K562 (cell line): ENCODE data around the gene PDZK1IP1. TPM values are rescaled to one million over a fixed set of nuclear protein-coding genes. Genes with fewer than 3 reads are reported as not detected.

Source experiments
- ATF3 ChIP-seq, 2 experiments: fragments of 450-650 bp in 1 of 2; sonication (generic) in 1 of 2; formaldehyde crosslinking in 1 of 2; IDR thresholded peaks in 1 of 2; conservative IDR thresholded peaks in 1 of 2; 2 replicates each; pipeline versions ENCODE4 v1.6.1 to v1.8.1; 2016 to 2023; ENCODE audit warnings: mild to moderate bottlenecking in 2 of 2, moderate library complexity in 2 of 2, inconsistent platforms in 1 of 2, missing genetic modification reagents in 1 of 2
- ATF7 ChIP-seq: fragments of 450-650 bp; IDR thresholded peaks from 2 replicates; pipeline ENCODE4 v1.7.1; 2014; ENCODE audit warnings: mild to moderate bottlenecking, moderate library complexity
- CCNT2 ChIP-seq: IDR thresholded peaks from 2 replicates; pipeline ENCODE4 v1.6.1; 2011; ENCODE audit warnings: borderline replicate concordance, low read depth, mild to moderate bottlenecking, moderate library complexity, mixed read lengths, low read length; ENCODE audit not compliant: insufficient read length; ENCODE audit errors: extremely low read depth
- CLOCK ChIP-seq: fragments of 250-450 bp; sonication (Bioruptor Pico); IDR thresholded peaks from 2 replicates; pipeline ENCODE4 v1.4.0; 2020; ENCODE audit warnings: mild to moderate bottlenecking, moderate library complexity, borderline replicate concordance
- COPS2 ChIP-seq: fragments of 450-650 bp; conservative IDR thresholded peaks from 2 replicates; pipeline ENCODE4 v1.6.1; 2016; ENCODE audit warnings: mild to moderate bottlenecking, moderate library complexity
- CREB1 ChIP-seq, 2 experiments: sonication (generic) in 1 of 2; formaldehyde crosslinking in 1 of 2; IDR thresholded peaks; 2 replicates each; pipeline versions ENCODE4 v1.6.1 to v1.8.0; 2012 to 2022; ENCODE audit warnings: inconsistent platforms in 1 of 2, mild to moderate bottlenecking in 1 of 2, missing genetic modification reagents in 1 of 2, moderate library complexity in 1 of 2
- DMBX1 ChIP-seq: fragments of 250-450 bp; sonication (Bioruptor Pico); IDR thresholded peaks from 2 replicates; pipeline ENCODE4 v1.8.0; 2022; ENCODE audit warnings: inconsistent platforms, mild to moderate bottlenecking, moderate library complexity, borderline replicate concordance
- EGR1 ChIP-seq: fragments of 450-650 bp; conservative IDR thresholded peaks from 2 replicates; pipeline ENCODE4 v1.6.1; 2017; ENCODE audit warnings: mild to moderate bottlenecking
- ELF4 ChIP-seq: fragments of 450-650 bp; formaldehyde crosslinking; IDR thresholded peaks from 2 replicates; pipeline ENCODE4 v1.4.0; 2022; ENCODE audit warnings: missing genetic modification characterization
- HNRNPH1 ChIP-seq: fragments of 200-400 bp; formaldehyde crosslinking; optimal IDR thresholded peaks from 2 replicates; pipeline ENCODE3; 2017; ENCODE audit warnings: low read depth, mild to moderate bottlenecking, low read length, moderate library complexity
- IRF2 ChIP-seq: sonication (generic); formaldehyde crosslinking; IDR thresholded peaks from 2 replicates; pipeline ENCODE4 v1.8.1; 2022; ENCODE audit warnings: mild to moderate bottlenecking, missing genetic modification reagents
- SP1 ChIP-seq: sonication (generic); formaldehyde crosslinking; IDR thresholded peaks from 2 replicates; pipeline ENCODE4 v1.8.1; 2022; ENCODE audit warnings: mild to moderate bottlenecking, missing genetic modification reagents
- THRB ChIP-seq: fragments of 450-650 bp; formaldehyde crosslinking; conservative IDR thresholded peaks from 2 replicates; pipeline ENCODE4 v1.4.0; 2022; ENCODE audit warnings: mild to moderate bottlenecking, missing genetic modification characterization
- ZKSCAN1 ChIP-seq: fragments of 150-350 bp; IDR thresholded peaks from 2 replicates; pipeline ENCODE4 v1.6.1; 2016; ENCODE audit warnings: low read depth, low read length
- ZMIZ1 ChIP-seq, 2 experiments: fragments of 150-350 bp in 1 of 2; IDR thresholded peaks; 2 replicates each; pipeline ENCODE4 v1.6.1; 2012 to 2016; ENCODE audit warnings: low read depth in 2 of 2, low read length in 2 of 2, mild to moderate bottlenecking in 1 of 2, moderate library complexity in 1 of 2
- polyA plus RNA-seq, 8 experiments: library from polyadenylated mRNA; depleted of rRNA in 4 of 8; stranded (reverse) in 5 of 8; unstranded in 3 of 8; fragments of >200 nt; fragmentation: Nextera tagmentation in 2 of 8; fragmentation: Illumina TruSeq in 1 of 8; extraction: Ambion mirVana in 2 of 8; extraction: Trizol in 1 of 8; gene quantifications; 2 replicates each; pipeline versions ENCODE4 v1.2.1 to v1.2.3, GENCODE V29; 2011 to 2014; ENCODE audit warnings: inconsistent platforms in 1 of 8, missing spikeins in 1 of 8
- total RNA-seq, 7 experiments: library from RNA; depleted of rRNA in 6 of 7; stranded (reverse); fragments of >200 nt in 6 of 7; fragmentation: Illumina TruSeq in 2 of 7; extraction: Trizol in 2 of 7; gene quantifications; 2 replicates each; pipeline versions ENCODE4 v1.2.1 to v1.2.3, GENCODE V29; 2011 to 2021; ENCODE audit warnings: low replicate concordance in 1 of 7
- TF ChIP-seq, protein P1 (sequence below): sonication (generic); formaldehyde crosslinking; IDR thresholded peaks from 2 replicates; pipeline ENCODE4 v1.5.0; 2020; ENCODE audit warnings: missing genetic modification reagents

The PDZK1IP1 gene
- total and polyA plus RNA-seq, 9 of the 15 experiments (the other 6 are each of a cell fraction or from before 2014, with no cell fraction given), result 0.17 to 0.68 (median 0.53) TPM; not detected in 2

GRCh38 chr1:47238935-47239592 is 49.2 kb upstream of the PDZK1IP1 start (continued):
- no peak for TF ChIP-seq CREB1 (IDR thresholded peaks at IDR 0.05)
- TF ChIP-seq CREB1 (CRISPR knock-in tag; IDR thresholded peaks at IDR 0.05), result no peak
- no peak for TF ChIP-seq DMBX1 (CRISPR knock-in tag)
- TF ChIP-seq SP1 (CRISPR knock-in tag), result no peak
- no peak for TF ChIP-seq CLOCK (CRISPR knock-in tag)
- TF ChIP-seq, protein P1, sequence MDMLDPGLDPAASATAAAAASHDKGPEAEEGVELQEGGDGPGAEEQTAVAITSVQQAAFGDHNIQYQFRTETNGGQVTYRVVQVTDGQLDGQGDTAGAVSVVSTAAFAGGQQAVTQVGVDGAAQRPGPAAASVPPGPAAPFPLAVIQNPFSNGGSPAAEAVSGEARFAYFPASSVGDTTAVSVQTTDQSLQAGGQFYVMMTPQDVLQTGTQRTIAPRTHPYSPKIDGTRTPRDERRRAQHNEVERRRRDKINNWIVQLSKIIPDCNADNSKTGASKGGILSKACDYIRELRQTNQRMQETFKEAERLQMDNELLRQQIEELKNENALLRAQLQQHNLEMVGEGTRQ (CRISPR knock-in tag), result no peak
- TF ChIP-seq THRB (CRISPR knock-in tag), result no peak
- no peak for TF ChIP-seq EGR1
- no peak for TF ChIP-seq CCNT2
- no peak for TF ChIP-seq ZKSCAN1
- no peak for TF ChIP-seq HNRNPH1
- TF ChIP-seq COPS2, result no peak
- TF ChIP-seq ATF3 (IDR thresholded peaks at IDR 0.05), result no peak
- TF ChIP-seq ATF3 (CRISPR knock-in tag; conservative IDR thresholded peaks at IDR 0.05), result no peak
- TF ChIP-seq IRF2 (CRISPR knock-in tag), result no peak
- TF ChIP-seq ATF7, result no peak
- TF ChIP-seq ELF4 (CRISPR knock-in tag), result no peak
- TF ChIP-seq ZMIZ1 (IDR thresholded peaks at IDR 0.05; ENCODE audit: low read depth in 2 of 2, low read length in 2 of 2), result no peak
